CD14-positive monocyte (primary cell): ENCODE data around the gene SHISAL1. TPM values are rescaled to one million over a fixed set of nuclear protein-coding genes. Genes with fewer than 3 reads are reported as not detected.

ENCODE experiments used
- DNase-seq, 3 donors: peaks; one replicate each; pipeline ENCODE4 v3.0.0-alpha.2; 2011 to 2022
- H2AFZ ChIP-seq: 2 replicates; pipeline ENCODE4 v1.6.0; 2012; ENCODE audit warnings: mild to moderate bottlenecking, low read depth, low read length, inconsistent platforms; ENCODE audit not compliant: insufficient read depth, poor library complexity, severe bottlenecking
- H3K27ac ChIP-seq, 2 donors: 1 replicate in 1 of 2; 2 replicates in 1 of 2; pipeline ENCODE4 v1.5.1; 2012 to 2013; ENCODE audit warnings: low read length in 2 of 2, control low read depth in 1 of 2, inconsistent platforms in 1 of 2, low read depth in 1 of 2, mild to moderate bottlenecking in 1 of 2
- H3K27me3 ChIP-seq, 2 donors: one replicate each; pipeline versions ENCODE4 v1.6.0 to v1.6.1; 2011 to 2013; ENCODE audit warnings: low read length in 2 of 2; ENCODE audit not compliant: control insufficient read depth in 2 of 2, insufficient read depth in 2 of 2
- H3K36me3 ChIP-seq, 2 donors: replicated peaks in 1 of 2; 1 replicate in 1 of 2; 2 replicates in 1 of 2; pipeline versions ENCODE4 v1.5.1 to v1.6.1; 2012 to 2013; ENCODE audit warnings: low read length in 2 of 2, control low read depth in 1 of 2, inconsistent platforms in 1 of 2, mild to moderate bottlenecking in 1 of 2; ENCODE audit not compliant: insufficient read depth in 2 of 2, control insufficient read depth in 1 of 2
- H3K4me1 ChIP-seq, 2 donors: 1 replicate in 1 of 2; 2 replicates in 1 of 2; pipeline versions ENCODE4 v1.5.1 to v1.6.1; 2012 to 2013; ENCODE audit warnings: low read length in 2 of 2, control low read depth in 1 of 2, inconsistent platforms in 1 of 2, mild to moderate bottlenecking in 1 of 2, moderate library complexity in 1 of 2; ENCODE audit not compliant: insufficient read depth in 2 of 2, control insufficient read depth in 1 of 2
- H3K4me2 ChIP-seq: replicated peaks from 2 replicates; pipeline ENCODE3; 2012; ENCODE audit warnings: low read length, moderate library complexity, mild to moderate bottlenecking; ENCODE audit not compliant: poor library complexity, severe bottlenecking; ENCODE audit errors: extremely low read depth
- H3K4me3 ChIP-seq, 3 experiments: fragments of 200-600 bp in 1 of 3; sonication (generic) in 1 of 3; replicated peaks in 1 of 3; 1 replicate in 2 of 3; 2 replicates in 1 of 3; pipeline ENCODE4 v1.5.1; 2011 to 2013; ENCODE audit warnings: low read length in 3 of 3, mild to moderate bottlenecking in 3 of 3, control low read depth in 2 of 3, low read depth in 2 of 3, inconsistent platforms in 1 of 3, moderate library complexity in 1 of 3
- H3K79me2 ChIP-seq: 2 replicates; pipeline ENCODE4 v1.6.0; 2012; ENCODE audit warnings: mild to moderate bottlenecking, control low read depth, inconsistent platforms, low read length, moderate library complexity; ENCODE audit not compliant: insufficient read depth
- H3K9ac ChIP-seq: 2 replicates; pipeline ENCODE4 v1.6.0; 2017; ENCODE audit warnings: low read length, mild to moderate bottlenecking; ENCODE audit not compliant: insufficient read depth, poor library complexity, severe bottlenecking
- H3K9me3 ChIP-seq, 2 donors: replicated peaks in 1 of 2; 1 replicate in 1 of 2; 2 replicates in 1 of 2; pipeline versions ENCODE4 v1.5.1 to v1.6.1; 2012 to 2013; ENCODE audit warnings: low read length in 2 of 2, control low read depth in 1 of 2; ENCODE audit not compliant: control insufficient read depth in 1 of 2, insufficient read depth in 1 of 2
- H4K20me1 ChIP-seq: 2 replicates; pipeline ENCODE4 v1.6.0; 2012; ENCODE audit warnings: mild to moderate bottlenecking, low read length, control low read depth, moderate library complexity; ENCODE audit not compliant: insufficient read depth
- H3K27ac Mint-ChIP-seq, 7 donors: one replicate each; pipeline ENCODE4 v1.8.0; 2020; ENCODE audit warnings: mild to moderate bottlenecking in 7 of 7, mixed read lengths in 7 of 7, moderate library complexity in 6 of 7, inconsistent platforms in 2 of 7
- H3K27me3 Mint-ChIP-seq, 3 donors: one replicate each; pipeline ENCODE4 v1.8.0; 2021 to 2022; ENCODE audit warnings: low read depth in 3 of 3, mild to moderate bottlenecking in 3 of 3, mixed read lengths in 3 of 3, moderate library complexity in 3 of 3, inconsistent platforms in 1 of 3
- H3K36me3 Mint-ChIP-seq, 2 donors: one replicate each; pipeline ENCODE4 v1.8.0; 2020; ENCODE audit warnings: mixed read lengths in 2 of 2, inconsistent platforms in 1 of 2, mild to moderate bottlenecking in 1 of 2
- H3K4me1 Mint-ChIP-seq: one replicate; pipeline ENCODE4 v1.8.0; 2020; ENCODE audit warnings: mild to moderate bottlenecking, mixed read lengths
- H3K4me3 Mint-ChIP-seq, 2 donors: one replicate each; pipeline ENCODE4 v1.8.0; 2020; ENCODE audit warnings: mild to moderate bottlenecking in 2 of 2, mixed read lengths in 2 of 2, moderate library complexity in 1 of 2
- H3K9me3 Mint-ChIP-seq, 7 donors: one replicate each; pipeline ENCODE4 v1.8.0; 2020 to 2022; ENCODE audit warnings: mixed read lengths in 7 of 7, mild to moderate bottlenecking in 6 of 7, moderate library complexity in 6 of 7, inconsistent platforms in 2 of 7
- WGBS: methylation state at CpG from one replicate; pipeline ENCODE4 v1.1.5; 2013; ENCODE audit warnings: missing lambda C conversion rate; ENCODE audit not compliant: insufficient coverage; 5-methylcytosine and 5-hydroxymethylcytosine counted together
- intact Hi-C, 2 donors: fragments of 100-400 bp; cut with micrococcal nuclease; formaldehyde crosslinking; loops; one replicate each; pipeline versions ENCODE4 v1.15.0 to v1.15.1; 2023
- polyA plus RNA-seq, 3 donors: library from polyadenylated mRNA; depleted of rRNA in 1 of 3; unstranded in 2 of 3; stranded (reverse) in 1 of 3; fragments of 300-500 nt in 2 of 3; fragments of >200 nt in 1 of 3; fragmentation: Illumina TruSeq in 2 of 3; gene quantifications; 1 replicate in 2 of 3; 2 replicates in 1 of 3; pipeline ENCODE4 v1.2.3, GENCODE V29; 2012 to 2021
- TF ChIP-seq, protein P1 (sequence below): fragments of 200-600 bp; IDR thresholded peaks from one replicate; pipeline ENCODE4 v1.8.0; 2022; ENCODE audit warnings: antibody characterized with exemption, mild to moderate bottlenecking

Gene SHISAL1
- polyA plus RNA-seq, 3 donors, result not detected

DNA sequence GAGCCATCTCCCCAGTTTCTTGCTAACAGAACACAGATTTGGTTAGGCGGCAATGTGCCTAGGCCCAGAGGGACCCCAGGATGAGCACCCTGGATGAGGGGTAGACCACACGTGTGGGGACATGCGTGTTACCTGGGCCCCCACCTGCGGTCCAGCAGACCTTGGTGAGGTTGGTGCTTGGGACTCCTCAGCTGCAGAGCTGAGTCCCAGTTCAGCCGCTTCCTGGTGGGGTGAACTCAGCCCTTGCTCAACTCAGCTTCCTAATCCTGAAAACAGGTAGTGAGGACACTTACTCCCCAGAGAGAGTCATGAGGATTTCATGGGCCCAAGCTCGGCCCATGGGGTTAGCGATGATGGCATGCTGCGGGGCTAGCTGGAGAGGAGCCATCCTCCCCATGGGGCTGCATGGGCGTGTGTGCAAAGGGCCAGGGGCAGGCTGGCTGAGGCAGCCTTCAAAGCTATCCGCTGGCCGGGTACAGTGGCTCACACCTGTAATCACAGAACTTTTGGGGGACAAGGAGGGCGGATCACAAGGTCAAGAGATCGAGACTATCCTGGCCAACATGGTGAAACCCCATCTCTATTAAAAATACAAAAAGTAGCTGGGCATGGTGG is 46.9 kb upstream of the SHISAL1 start:
- Histone ChIP-seq H3K27me3 (no peaks in the 10 kb centered on the region), H3K9me3 (no peaks in the 10 kb centered on the region), H3K27ac (no peak overlapping the region), H3K36me3 (no peaks in the 10 kb centered on the region), H3K79me2 (no peaks in the 10 kb centered on the region), H3K9ac (no peak overlapping the region), H2AFZ (no peak overlapping the region), H3K4me3 (no peak overlapping the region), H4K20me1 (no peaks in the 10 kb centered on the region), H3K4me2 (no peak overlapping the region), H3K4me1 (no peaks in the 10 kb centered on the region)
- TF ChIP-seq, protein P1, sequence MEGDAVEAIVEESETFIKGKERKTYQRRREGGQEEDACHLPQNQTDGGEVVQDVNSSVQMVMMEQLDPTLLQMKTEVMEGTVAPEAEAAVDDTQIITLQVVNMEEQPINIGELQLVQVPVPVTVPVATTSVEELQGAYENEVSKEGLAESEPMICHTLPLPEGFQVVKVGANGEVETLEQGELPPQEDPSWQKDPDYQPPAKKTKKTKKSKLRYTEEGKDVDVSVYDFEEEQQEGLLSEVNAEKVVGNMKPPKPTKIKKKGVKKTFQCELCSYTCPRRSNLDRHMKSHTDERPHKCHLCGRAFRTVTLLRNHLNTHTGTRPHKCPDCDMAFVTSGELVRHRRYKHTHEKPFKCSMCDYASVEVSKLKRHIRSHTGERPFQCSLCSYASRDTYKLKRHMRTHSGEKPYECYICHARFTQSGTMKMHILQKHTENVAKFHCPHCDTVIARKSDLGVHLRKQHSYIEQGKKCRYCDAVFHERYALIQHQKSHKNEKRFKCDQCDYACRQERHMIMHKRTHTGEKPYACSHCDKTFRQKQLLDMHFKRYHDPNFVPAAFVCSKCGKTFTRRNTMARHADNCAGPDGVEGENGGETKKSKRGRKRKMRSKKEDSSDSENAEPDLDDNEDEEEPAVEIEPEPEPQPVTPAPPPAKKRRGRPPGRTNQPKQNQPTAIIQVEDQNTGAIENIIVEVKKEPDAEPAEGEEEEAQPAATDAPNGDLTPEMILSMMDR, result no peak
- H3K9me3 Mint-ChIP-seq, result no peaks in the 10 kb centered on the region
- no peak for DNase-seq
- no peaks in the 10 kb centered on the region for H3K36me3 Mint-ChIP-seq
- peaks cover 9 to 10% (median 9%) of the 10 kb centered on the region in 3 donors for H3K27me3 Mint-ChIP-seq
- no peak overlapping the region for H3K4me3 Mint-ChIP-seq
- intact Hi-C loops, result no loop called here
- no peaks in the 10 kb centered on the region for H3K4me1 Mint-ChIP-seq
- H3K27ac Mint-ChIP-seq, result no peak overlapping the region
- WGBS, result 88% methylated on average over 9 of the region's 13 CpGs

DNA sequence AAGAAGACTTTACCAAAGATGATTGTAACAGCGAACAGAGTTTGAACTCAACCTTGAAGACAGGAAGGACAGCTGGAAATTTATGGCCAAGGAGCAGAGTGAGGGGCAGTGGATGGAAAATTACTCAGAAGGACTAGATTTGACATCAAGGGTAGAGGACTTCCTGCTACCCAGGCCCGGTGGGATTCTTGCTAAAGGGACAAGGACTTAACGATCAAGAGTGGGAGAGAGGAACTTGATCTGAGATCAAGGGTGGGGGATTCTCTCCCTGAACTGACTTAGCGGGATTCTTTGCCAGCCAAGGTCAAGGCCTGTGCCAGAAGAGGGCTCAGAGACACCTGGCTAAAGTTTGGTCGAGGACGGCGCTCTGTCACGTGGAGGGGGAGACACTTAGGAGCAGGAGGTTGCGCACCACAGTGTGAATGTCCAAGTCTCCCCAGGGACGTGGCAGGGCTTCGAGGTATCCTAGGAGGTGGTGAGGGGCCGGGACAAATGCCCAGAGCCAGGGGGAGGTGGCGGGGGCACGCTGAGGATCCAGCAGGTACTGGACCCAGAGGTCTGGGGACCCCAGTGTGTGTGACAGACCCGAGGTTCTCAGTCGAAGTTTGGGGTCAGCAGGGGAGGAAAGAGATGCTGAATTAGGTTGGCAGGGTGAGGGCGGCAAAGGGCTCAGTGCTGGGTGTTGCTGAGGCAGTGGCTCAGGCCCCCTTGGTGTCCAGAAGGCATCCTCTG is 46.1 kb upstream of the SHISAL1 start:
- Histone ChIP-seq H3K9me3 (no peaks in the 10 kb centered on the region), H2AFZ (no peak overlapping the region), H3K79me2 (no peaks in the 10 kb centered on the region), H3K4me1 (no peaks in the 10 kb centered on the region), H4K20me1 (no peaks in the 10 kb centered on the region), H3K36me3 (no peaks in the 10 kb centered on the region), H3K4me3 (no peak overlapping the region), H3K27me3 (no peaks in the 10 kb centered on the region), H3K9ac (no peak overlapping the region), H3K4me2 (no peak overlapping the region), H3K27ac (no peak overlapping the region)
- no peaks in the 10 kb centered on the region for H3K36me3 Mint-ChIP-seq
- TF ChIP-seq, protein P1, result no peak
- no peaks in the 10 kb centered on the region for H3K4me1 Mint-ChIP-seq
- H3K27me3 Mint-ChIP-seq, result peaks cover 9 to 11% (median 10%) of the 10 kb centered on the region in 3 donors
- H3K27ac Mint-ChIP-seq, result no peak overlapping the region
- 80% methylated on average over 17 of the region's 17 CpGs for WGBS
- no peak for DNase-seq
- intact Hi-C loops, result no loop called here
- no peak overlapping the region for H3K4me3 Mint-ChIP-seq
- H3K9me3 Mint-ChIP-seq, result no peaks in the 10 kb centered on the region
